ENCODE results near the gene ADAMTS3. TPM values are rescaled to one million over a fixed set of nuclear protein-coding genes. Genes with fewer than 3 reads are reported as not detected.

ADAMTS3 gene
- total RNA-seq, 1 donor = 2.2 TPM

DNA sequence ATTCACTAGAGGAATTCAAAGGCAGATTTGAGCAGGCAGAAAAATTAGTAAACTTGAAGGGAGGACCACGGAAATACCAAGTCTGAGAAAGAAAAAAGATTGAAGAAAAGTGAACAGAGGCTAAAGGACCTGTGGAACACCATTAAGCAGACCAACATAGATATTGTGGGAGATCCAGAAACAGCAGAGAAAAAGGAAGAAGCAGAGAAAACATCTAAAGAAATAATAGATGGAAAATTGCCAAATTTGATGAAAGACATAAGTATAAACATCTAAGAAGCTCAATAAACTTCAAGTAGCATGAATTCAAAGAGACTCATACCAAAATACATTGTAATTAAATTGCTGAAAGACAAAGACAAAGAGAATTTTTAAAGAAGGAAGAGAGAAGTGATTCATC is 31.0 kb downstream of the ADAMTS3 start:
- Histone ChIP-seq H3K9me3 (ENCODE audit: low read depth, low read length) (peaks cover 2% of the 10 kb centered on the region), H3K4me3 (ENCODE audit: insufficient read depth, low read length) (no peak overlapping the region), H4K20me1 (ENCODE audit: insufficient read depth, low read length) (no peaks in the 10 kb centered on the region), H3K79me2 (ENCODE audit: insufficient read depth, low read length) (no peaks in the 10 kb centered on the region), H3K36me3 (ENCODE audit: insufficient read depth, low read length) (no peaks in the 10 kb centered on the region), H3K4me1 (ENCODE audit: insufficient read depth, low read length) (no peaks in the 10 kb centered on the region), H3K4me2 (ENCODE audit: insufficient read depth, low read length) (no peak overlapping the region), H3K27me3 (ENCODE audit: insufficient read depth, low read length) (no peaks in the 10 kb centered on the region), H2AFZ (ENCODE audit: low read length) (no peak overlapping the region), H3K27ac (ENCODE audit: low read depth, low read length) (no peak overlapping the region)
- TF ChIP-seq, protein P1, sequence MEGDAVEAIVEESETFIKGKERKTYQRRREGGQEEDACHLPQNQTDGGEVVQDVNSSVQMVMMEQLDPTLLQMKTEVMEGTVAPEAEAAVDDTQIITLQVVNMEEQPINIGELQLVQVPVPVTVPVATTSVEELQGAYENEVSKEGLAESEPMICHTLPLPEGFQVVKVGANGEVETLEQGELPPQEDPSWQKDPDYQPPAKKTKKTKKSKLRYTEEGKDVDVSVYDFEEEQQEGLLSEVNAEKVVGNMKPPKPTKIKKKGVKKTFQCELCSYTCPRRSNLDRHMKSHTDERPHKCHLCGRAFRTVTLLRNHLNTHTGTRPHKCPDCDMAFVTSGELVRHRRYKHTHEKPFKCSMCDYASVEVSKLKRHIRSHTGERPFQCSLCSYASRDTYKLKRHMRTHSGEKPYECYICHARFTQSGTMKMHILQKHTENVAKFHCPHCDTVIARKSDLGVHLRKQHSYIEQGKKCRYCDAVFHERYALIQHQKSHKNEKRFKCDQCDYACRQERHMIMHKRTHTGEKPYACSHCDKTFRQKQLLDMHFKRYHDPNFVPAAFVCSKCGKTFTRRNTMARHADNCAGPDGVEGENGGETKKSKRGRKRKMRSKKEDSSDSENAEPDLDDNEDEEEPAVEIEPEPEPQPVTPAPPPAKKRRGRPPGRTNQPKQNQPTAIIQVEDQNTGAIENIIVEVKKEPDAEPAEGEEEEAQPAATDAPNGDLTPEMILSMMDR (IDR thresholded peaks at IDR 0.05; ENCODE audit: extremely low read depth, low read depth, low read length) = no peak
- DNase-seq (ENCODE audit: insufficient read length, low spot score, missing footprints) = no peak

DNA sequence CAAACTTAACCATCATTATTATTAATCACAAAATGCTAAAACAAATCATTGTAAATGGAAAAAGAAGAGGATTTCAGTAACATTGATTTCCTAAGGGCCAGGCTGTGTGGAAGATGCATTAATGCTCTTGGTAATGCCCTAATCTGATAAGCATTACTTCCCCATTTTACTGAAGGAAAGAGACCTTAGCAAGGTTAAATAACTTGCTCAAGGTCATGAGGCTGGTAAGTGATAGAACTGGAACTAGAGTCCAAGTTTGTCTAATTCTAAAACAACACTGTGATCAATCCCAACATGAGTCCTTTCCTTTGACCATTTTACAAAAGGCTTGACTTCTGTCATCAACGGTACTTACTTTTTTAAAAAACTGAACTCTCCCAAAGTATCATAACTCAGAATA is 32.6 kb downstream of the ADAMTS3 start:
- H3K79me2 ChIP-seq (ENCODE audit: insufficient read depth, low read length) = no peaks in the 10 kb centered on the region
- no peak for DNase-seq (ENCODE audit: insufficient read length, low spot score, missing footprints)
- TF ChIP-seq, protein P1 (IDR thresholded peaks at IDR 0.05; ENCODE audit: extremely low read depth, low read depth, low read length) = no peak
- H3K27me3 ChIP-seq (ENCODE audit: insufficient read depth, low read length) = no peaks in the 10 kb centered on the region
- H3K4me3 ChIP-seq (ENCODE audit: insufficient read depth, low read length) = no peak overlapping the region
- no peaks in the 10 kb centered on the region for H3K4me1 ChIP-seq (ENCODE audit: insufficient read depth, low read length)
- peaks cover 2% of the 10 kb centered on the region for H3K9me3 ChIP-seq (ENCODE audit: low read depth, low read length)
- H3K36me3 ChIP-seq (ENCODE audit: insufficient read depth, low read length) = no peaks in the 10 kb centered on the region
- no peak overlapping the region for H3K27ac ChIP-seq (ENCODE audit: low read depth, low read length)
- no peak overlapping the region for H2AFZ ChIP-seq (ENCODE audit: low read length)
- no peaks in the 10 kb centered on the region for H4K20me1 ChIP-seq (ENCODE audit: insufficient read depth, low read length)
- H3K4me2 ChIP-seq (ENCODE audit: insufficient read depth, low read length) = no peak overlapping the region

DNA sequence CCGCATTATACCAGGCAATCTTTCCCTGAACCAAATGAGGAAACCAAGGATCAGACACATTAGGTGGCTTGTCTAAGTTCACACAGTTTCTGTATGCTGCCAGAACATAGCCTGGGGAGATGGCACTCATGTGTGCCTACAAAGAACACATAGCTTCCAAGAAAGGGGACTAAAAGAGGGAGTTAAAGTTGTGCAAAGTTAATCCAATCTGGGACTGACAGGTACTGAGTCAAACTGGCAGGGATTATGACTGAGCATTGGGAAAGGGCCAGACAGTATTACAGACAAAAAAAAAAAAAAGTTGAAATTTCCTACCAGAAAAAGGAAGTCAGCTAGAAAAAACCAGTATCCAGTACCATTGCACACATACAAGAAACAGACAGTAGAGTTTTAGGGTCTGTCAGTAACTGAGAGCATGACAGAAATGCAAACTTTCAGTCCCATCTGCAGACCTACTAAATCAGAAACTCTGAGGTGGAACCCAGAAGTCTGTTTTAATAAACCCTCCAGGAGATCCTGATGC is 37.2 kb downstream of the ADAMTS3 start:
- Histone ChIP-seq H3K79me2 (ENCODE audit: insufficient read depth, low read length) (no peaks in the 10 kb centered on the region), H3K36me3 (ENCODE audit: insufficient read depth, low read length) (no peaks in the 10 kb centered on the region), H3K27ac (ENCODE audit: low read depth, low read length) (no peak overlapping the region), H3K9me3 (ENCODE audit: low read depth, low read length) (no peaks in the 10 kb centered on the region), H3K4me1 (ENCODE audit: insufficient read depth, low read length) (no peaks in the 10 kb centered on the region), H3K4me2 (ENCODE audit: insufficient read depth, low read length) (no peak overlapping the region), H3K27me3 (ENCODE audit: insufficient read depth, low read length) (no peaks in the 10 kb centered on the region), H3K4me3 (ENCODE audit: insufficient read depth, low read length) (no peak overlapping the region), H2AFZ (ENCODE audit: low read length) (no peak overlapping the region), H4K20me1 (ENCODE audit: insufficient read depth, low read length) (no peaks in the 10 kb centered on the region)
- TF ChIP-seq, protein P1 (IDR thresholded peaks at IDR 0.05; ENCODE audit: extremely low read depth, low read depth, low read length) = no peak
- no peak for DNase-seq (ENCODE audit: insufficient read length, low spot score, missing footprints)

DNA sequence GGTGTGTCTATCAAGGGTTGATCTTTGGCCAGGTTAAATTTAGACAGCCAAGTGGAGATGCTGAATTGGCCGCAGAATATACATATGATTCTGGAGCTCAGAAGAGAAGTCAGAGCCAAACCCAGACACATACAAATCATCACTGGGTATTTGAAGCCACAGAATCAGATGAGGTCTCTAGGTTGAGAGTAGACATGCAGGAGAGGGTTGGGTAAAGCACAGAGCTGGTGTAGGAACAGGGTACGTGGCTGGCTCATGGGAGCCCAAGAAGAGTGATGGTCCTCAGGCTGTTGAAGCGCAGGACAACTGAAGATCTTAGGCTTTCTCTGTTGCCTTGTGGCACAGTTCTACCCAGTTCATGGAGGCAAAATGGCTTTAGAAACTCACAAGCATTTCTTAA is 37.7 kb downstream of the ADAMTS3 start:
- no peaks in the 10 kb centered on the region for H4K20me1 ChIP-seq (ENCODE audit: insufficient read depth, low read length)
- no peak overlapping the region for H3K4me3 ChIP-seq (ENCODE audit: insufficient read depth, low read length)
- H3K9me3 ChIP-seq (ENCODE audit: low read depth, low read length) = no peaks in the 10 kb centered on the region
- H3K27ac ChIP-seq (ENCODE audit: low read depth, low read length) = no peak overlapping the region
- H3K4me1 ChIP-seq (ENCODE audit: insufficient read depth, low read length) = no peaks in the 10 kb centered on the region
- no peak for DNase-seq (ENCODE audit: insufficient read length, low spot score, missing footprints)
- H3K4me2 ChIP-seq (ENCODE audit: insufficient read depth, low read length) = no peak overlapping the region
- no peaks in the 10 kb centered on the region for H3K79me2 ChIP-seq (ENCODE audit: insufficient read depth, low read length)
- H3K27me3 ChIP-seq (ENCODE audit: insufficient read depth, low read length) = no peaks in the 10 kb centered on the region
- TF ChIP-seq, protein P1 (IDR thresholded peaks at IDR 0.05; ENCODE audit: extremely low read depth, low read depth, low read length) = no peak
- no peaks in the 10 kb centered on the region for H3K36me3 ChIP-seq (ENCODE audit: insufficient read depth, low read length)
- no peak overlapping the region for H2AFZ ChIP-seq (ENCODE audit: low read length)

Data from osteoblast (primary cell).